Body of pancreas (tissue), 4 donors: ENCODE results near the gene UBE2L5.

ENCODE experiments used
- POLR2A ChIP-seq, 3 donors: fragments of 450-650 bp; IDR thresholded peaks; one replicate each; pipeline ENCODE4 v1.6.1; 2016; ENCODE audit warnings: antibody characterized with exemption in 3 of 3, mild to moderate bottlenecking in 2 of 3
- TF ChIP-seq, protein P1 (sequence below), 7 experiments: fragments of 450-650 bp in 4 of 7; fragments of 200-600 bp in 3 of 7; sonication (generic) in 3 of 7; IDR thresholded peaks; one replicate each; pipeline ENCODE4 v1.5.1; 2016 to 2019; ENCODE audit warnings: antibody characterized with exemption in 7 of 7

DNA sequence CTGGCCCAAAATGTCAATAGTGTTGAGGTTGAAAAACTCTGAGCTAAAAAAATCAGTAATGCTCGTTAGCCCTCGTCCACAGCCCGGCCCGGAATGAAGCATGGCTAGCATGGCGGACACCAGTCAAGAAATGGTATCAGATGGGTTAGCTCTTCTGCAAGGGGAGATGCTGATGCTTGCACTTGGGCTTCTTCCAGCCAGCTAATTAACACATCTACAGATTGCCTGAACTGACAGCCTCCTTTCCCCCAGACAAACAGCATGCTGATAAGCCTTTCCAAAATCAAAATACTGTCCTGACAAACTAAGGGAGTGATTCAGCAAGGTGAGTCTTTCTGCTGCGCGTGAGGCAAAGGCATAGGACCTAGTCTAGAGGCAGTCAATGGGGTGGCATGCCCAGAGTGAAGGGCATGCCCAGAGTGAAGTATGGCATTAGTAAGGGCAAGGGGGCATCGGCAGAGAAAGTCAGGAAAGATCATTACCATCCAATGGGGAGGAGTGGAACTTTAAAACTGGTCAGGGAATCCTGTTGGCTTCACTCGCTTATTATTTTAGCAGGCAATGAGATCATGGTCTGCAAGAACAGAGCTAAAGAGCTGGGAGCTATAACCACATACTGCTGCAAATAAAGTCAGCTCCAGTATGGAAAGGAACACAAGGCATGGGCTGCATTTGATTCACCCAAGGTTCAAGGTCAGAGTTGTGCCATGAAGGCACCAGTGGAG, 30.2 kb upstream of the UBE2L5 start:
- TF ChIP-seq, protein P1, sequence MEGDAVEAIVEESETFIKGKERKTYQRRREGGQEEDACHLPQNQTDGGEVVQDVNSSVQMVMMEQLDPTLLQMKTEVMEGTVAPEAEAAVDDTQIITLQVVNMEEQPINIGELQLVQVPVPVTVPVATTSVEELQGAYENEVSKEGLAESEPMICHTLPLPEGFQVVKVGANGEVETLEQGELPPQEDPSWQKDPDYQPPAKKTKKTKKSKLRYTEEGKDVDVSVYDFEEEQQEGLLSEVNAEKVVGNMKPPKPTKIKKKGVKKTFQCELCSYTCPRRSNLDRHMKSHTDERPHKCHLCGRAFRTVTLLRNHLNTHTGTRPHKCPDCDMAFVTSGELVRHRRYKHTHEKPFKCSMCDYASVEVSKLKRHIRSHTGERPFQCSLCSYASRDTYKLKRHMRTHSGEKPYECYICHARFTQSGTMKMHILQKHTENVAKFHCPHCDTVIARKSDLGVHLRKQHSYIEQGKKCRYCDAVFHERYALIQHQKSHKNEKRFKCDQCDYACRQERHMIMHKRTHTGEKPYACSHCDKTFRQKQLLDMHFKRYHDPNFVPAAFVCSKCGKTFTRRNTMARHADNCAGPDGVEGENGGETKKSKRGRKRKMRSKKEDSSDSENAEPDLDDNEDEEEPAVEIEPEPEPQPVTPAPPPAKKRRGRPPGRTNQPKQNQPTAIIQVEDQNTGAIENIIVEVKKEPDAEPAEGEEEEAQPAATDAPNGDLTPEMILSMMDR (IDR thresholded peaks at IDR 0.05), result no peak
- no peak for TF ChIP-seq POLR2A (IDR thresholded peaks at IDR 0.05)
